Sigmoid colon (tissue), 3 donors: Measurements from ENCODE around the gene AKAP1.

Experiments used
- CTCF ChIP-seq, 4 experiments: fragments of 450-650 bp in 3 of 4; fragments of 200-600 bp in 1 of 4; IDR thresholded peaks; one replicate each; pipeline ENCODE4 v1.5.1; 2016 to 2019; ENCODE audit warnings: antibody characterized with exemption in 4 of 4, mild to moderate bottlenecking in 3 of 4, moderate library complexity in 2 of 4
- POLR2A ChIP-seq, 2 donors: fragments of 450-650 bp; IDR thresholded peaks; one replicate each; pipeline ENCODE4 v1.6.1; 2016; ENCODE audit warnings: antibody characterized with exemption in 2 of 2, mild to moderate bottlenecking in 2 of 2, moderate library complexity in 2 of 2

DNA sequence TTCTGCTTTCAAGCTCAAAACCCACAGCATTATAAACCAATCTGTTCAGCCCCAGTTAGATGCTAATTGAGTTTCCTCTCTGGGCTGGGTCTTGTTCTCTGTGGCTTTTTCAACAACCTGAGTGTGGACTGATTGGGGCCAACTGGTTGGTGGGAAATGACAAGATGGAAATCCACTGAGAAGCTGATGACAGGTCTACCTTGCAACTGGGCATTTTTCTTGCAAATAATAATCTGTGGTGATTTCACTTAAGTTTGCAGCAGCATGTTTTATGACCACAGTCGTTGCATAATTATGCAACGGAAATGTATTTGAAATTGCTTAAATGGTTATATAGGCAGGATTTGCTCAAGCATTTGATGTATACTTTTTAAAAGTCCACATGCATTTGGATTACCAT is 69.9 kb downstream of the AKAP1 start:
- no peak for TF ChIP-seq POLR2A (IDR thresholded peaks at IDR 0.05)
- TF ChIP-seq CTCF (IDR thresholded peaks at IDR 0.05), result no peak
